Muscle layer of colon (tissue), 2 donors: ENCODE results near the gene VPS41.

Experiments
- H3K27ac ChIP-seq: one replicate; pipeline ENCODE4 v1.7.0; 2013; ENCODE audit warnings: low read depth, mild to moderate bottlenecking, low read length, moderate library complexity
- H3K27me3 ChIP-seq, 2 donors: one replicate each; pipeline ENCODE4 v1.7.0; 2013; ENCODE audit warnings: low read length in 2 of 2, mild to moderate bottlenecking in 2 of 2; ENCODE audit not compliant: insufficient read depth in 2 of 2, control insufficient read depth in 1 of 2
- H3K36me3 ChIP-seq: one replicate; pipeline ENCODE4 v1.7.0; 2013; ENCODE audit warnings: mild to moderate bottlenecking, low read length; ENCODE audit not compliant: insufficient read depth
- H3K4me1 ChIP-seq: one replicate; pipeline ENCODE4 v1.7.0; 2013; ENCODE audit warnings: mild to moderate bottlenecking, low read length; ENCODE audit not compliant: insufficient read depth
- H3K4me3 ChIP-seq, 2 donors: one replicate each; pipeline ENCODE4 v1.7.0; 2013; ENCODE audit warnings: low read length in 2 of 2, low read depth in 1 of 2, mild to moderate bottlenecking in 1 of 2, moderate library complexity in 1 of 2
- H3K9ac ChIP-seq: one replicate; pipeline ENCODE4 v1.7.0; 2013; ENCODE audit warnings: low read length
- H3K9me3 ChIP-seq: one replicate; pipeline ENCODE4 v1.7.0; 2013; ENCODE audit warnings: mild to moderate bottlenecking, low read length
- donor health status: abdominal sarcoma.
- donor health status: Adenocarcinoma of cecum.

VPS41 gene

DNA sequence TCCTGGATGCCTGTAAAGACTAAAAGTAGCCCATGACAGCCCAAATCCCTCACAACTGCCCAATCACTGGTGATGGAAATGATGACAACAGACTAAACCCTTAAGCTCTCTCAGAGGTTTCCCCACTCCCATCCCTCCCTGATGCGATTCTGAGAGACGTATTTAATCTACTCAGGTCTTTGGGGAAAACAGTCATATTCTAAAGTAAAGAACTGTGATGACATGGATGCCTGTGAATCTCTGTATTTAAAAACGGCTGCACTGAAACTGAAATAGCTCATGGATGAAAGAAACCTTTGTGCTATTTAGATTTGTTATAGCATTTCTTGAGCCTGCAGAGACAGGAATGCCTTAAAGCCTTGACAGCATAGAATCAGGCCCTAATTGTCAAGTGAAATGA is 28.5 kb downstream of the VPS41 start:
- no peaks in the 10 kb centered on the region for H3K27me3 ChIP-seq
- no peak overlapping the region for H3K27ac ChIP-seq
- no peaks in the 10 kb centered on the region for H3K36me3 ChIP-seq
- H3K4me3 ChIP-seq, result no peak overlapping the region
- no peaks in the 10 kb centered on the region for H3K4me1 ChIP-seq
- H3K9ac ChIP-seq, result no peak overlapping the region
- H3K9me3 ChIP-seq, result no peaks in the 10 kb centered on the region

DNA sequence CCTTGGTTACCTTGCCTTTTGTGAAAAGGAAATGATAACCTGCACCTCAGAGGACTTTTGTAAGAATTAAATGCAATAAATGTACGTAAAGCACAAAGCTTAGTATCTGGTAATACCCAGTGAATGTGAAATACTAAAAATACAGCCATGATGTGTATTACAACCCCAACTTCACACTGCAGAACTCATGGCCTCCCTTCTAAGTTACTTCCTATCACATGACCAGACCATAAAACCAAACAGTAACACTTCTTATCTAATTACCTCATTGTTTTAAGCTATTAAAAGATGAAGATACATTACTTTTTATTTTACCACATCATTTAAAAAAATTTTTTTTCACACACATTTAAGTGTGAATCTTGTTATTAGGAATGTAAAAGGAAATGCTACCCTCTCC is 29.0 kb downstream of the VPS41 start:
- no peaks in the 10 kb centered on the region for H3K4me1 ChIP-seq
- no peaks in the 10 kb centered on the region for H3K9me3 ChIP-seq
- no peak overlapping the region for H3K27ac ChIP-seq
- no peaks in the 10 kb centered on the region for H3K36me3 ChIP-seq
- H3K9ac ChIP-seq, result no peak overlapping the region
- H3K27me3 ChIP-seq, result no peaks in the 10 kb centered on the region
- H3K4me3 ChIP-seq, result no peak overlapping the region

DNA sequence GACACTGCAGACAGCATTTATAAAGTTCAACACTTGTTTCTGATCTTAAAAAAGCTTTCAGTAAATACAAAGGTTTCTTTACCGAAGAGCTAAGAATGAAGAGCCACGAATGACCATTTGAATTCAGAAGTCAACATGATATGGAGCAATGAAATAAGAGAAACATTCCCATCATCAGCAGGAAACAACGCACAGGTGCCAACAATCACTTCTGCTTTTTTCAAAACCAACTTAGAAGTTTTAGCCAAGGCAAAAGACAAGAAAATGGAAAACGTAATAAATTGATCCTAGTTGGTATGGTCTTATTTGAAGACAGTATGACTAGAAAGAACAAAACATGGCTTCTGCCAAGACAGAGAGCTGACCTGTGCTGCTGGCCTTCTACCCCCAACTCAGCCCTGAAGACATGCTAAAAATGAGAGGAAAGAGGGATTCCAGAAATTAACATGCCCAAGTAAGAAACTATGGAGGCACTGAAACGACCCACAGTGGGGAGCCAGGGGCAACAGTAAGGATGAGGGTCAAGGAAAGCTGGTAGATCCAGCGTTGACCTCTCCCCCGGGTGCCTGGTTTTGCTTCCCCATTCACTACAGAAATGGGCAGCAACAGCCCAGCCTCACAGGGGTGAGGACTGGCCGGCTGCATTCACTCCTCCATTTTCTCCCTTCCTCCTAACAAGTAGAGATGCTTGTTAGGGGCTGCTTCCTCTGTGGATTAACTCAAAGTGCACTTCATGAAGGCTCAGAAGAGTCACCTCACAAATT is 30.1 kb downstream of the VPS41 start:
- Histone ChIP-seq H3K27ac (no peak overlapping the region), H3K9me3 (no peaks in the 10 kb centered on the region), H3K4me3 (no peak overlapping the region), H3K36me3 (no peaks in the 10 kb centered on the region), H3K4me1 (no peaks in the 10 kb centered on the region), H3K9ac (no peak overlapping the region), H3K27me3 (no peaks in the 10 kb centered on the region)

DNA sequence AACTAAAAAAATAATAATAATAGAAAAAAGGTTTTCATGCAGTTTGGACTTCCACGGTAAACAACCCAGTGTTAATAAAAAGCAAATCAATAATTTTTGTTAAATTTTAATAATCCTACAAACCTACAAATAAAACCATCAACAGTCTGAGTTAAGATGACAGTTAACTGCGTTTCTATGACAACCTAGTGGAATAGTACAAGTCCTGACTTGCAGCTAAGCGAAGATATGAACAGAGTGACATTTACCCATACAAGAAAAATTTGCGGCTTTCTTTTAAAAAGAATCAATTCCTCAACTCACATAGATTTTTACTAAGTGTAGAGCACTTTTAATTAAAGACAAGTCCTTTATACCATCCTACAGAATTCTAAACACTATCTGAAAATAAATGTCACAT is 35.6 kb downstream of the VPS41 start:
- peaks cover 3% of the 10 kb centered on the region for H3K36me3 ChIP-seq
- no peaks in the 10 kb centered on the region for H3K9me3 ChIP-seq
- H3K9ac ChIP-seq, result no peak overlapping the region
- no peak overlapping the region for H3K4me3 ChIP-seq
- H3K27ac ChIP-seq, result no peak overlapping the region
- H3K4me1 ChIP-seq, result no peaks in the 10 kb centered on the region
- no peaks in the 10 kb centered on the region for H3K27me3 ChIP-seq

DNA sequence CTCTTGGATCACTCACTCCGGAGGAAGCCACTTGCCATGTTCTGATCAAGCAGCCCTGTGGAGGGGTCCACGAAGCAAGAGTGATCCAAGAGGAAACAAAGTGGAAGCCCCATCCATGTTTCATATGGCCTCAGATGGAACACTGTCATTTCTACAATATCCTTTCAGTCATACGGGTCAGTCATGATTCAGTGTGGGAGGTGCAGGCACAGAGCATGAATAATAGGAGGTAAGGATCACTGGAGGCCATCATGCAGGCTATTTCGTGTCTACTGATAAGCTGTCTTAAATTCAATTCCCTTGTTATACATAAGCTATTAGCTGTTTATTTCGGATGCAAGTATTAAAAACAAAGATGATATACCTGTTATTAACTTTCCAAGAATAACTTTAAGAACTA is 36.8 kb downstream of the VPS41 start:
- Histone ChIP-seq H3K4me3 (no peak overlapping the region), H3K9ac (no peak overlapping the region), H3K9me3 (no peaks in the 10 kb centered on the region), H3K27ac (no peak overlapping the region), H3K27me3 (no peaks in the 10 kb centered on the region), H3K4me1 (no peaks in the 10 kb centered on the region), H3K36me3 (peaks cover 8% of the 10 kb centered on the region)

DNA sequence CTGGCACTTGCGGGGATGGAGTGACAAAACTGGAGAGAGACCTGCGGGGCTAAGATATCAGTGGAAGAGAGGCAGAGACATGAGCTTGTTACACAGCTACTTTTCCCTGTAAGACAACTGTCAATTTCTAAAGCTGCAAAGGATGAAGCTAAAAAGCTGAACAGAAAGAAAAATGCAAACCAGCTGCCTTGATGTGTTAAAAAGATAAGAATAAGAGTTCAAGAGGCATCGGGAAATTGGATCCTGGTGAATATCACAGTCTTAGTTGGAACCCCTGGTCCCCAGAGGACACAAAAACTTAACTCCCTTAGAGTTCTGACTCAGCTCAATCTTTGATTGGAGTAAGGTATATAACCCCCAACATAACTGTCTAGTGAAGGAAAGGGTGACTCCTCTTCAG is 38.8 kb downstream of the VPS41 start:
- no peaks in the 10 kb centered on the region for H3K27me3 ChIP-seq
- H3K4me1 ChIP-seq, result no peaks in the 10 kb centered on the region
- no peak overlapping the region for H3K27ac ChIP-seq
- H3K9me3 ChIP-seq, result no peaks in the 10 kb centered on the region
- H3K9ac ChIP-seq, result no peak overlapping the region
- H3K36me3 ChIP-seq, result peaks cover 8% of the 10 kb centered on the region
- no peak overlapping the region for H3K4me3 ChIP-seq

DNA sequence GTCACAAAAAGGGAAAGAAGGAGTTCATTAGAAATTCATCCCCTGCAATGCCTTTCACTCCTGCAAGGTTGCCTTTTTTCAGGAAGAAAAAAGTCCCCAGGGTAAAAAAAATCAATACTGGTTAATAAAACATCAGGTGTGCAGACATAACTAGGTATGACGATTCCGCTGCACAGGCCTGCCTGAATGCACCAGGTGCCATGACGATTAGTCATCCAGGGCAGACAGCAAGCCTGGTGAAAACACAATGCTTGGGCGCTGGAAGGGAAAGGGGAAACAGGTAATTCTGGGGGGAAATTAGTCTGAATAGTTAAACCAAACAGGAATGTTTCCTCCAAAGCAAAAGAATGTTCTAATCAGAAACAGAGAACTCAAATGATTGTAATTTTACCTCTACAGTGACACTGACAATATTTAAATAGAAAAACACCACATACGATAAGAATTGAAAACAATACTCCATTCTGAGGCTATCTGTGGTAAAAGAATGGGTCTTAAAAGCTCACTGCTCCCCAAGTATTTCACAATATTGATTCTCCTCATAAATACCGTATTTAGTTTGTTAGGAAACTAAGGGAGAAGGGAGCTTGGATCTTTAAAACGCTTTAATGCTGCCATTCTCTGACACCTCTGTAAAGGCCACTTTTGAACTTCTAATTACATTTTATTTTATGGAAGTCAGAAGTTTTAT is 45.2 kb downstream of the VPS41 start:
- Histone ChIP-seq H3K9me3 (no peaks in the 10 kb centered on the region), H3K4me1 (no peaks in the 10 kb centered on the region), H3K27ac (no peak overlapping the region), H3K4me3 (no peak overlapping the region), H3K27me3 (no peaks in the 10 kb centered on the region), H3K9ac (no peak overlapping the region), H3K36me3 (peaks cover 5% of the 10 kb centered on the region)

DNA sequence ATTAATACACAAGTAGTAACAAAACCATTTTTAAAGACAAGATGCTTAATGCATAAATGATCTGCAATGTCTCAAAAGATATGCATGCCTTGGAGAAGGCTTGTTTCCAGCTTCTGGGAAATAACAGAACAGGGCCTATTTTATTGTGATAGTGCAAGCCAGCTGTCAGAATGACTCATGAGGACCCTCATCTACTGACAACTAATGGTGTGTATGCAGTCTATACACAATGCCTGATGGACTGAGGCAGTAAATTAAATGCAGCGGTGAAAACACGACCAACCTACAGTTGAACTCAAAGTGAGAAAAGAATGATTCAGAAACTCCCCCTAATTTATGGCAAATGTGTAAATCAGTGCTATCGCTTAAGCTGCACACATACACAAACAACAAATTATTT is 46.3 kb downstream of the VPS41 start:
- H3K27me3 ChIP-seq, result no peaks in the 10 kb centered on the region
- no peak overlapping the region for H3K9ac ChIP-seq
- H3K4me3 ChIP-seq, result no peak overlapping the region
- no peak overlapping the region for H3K27ac ChIP-seq
- no peaks in the 10 kb centered on the region for H3K36me3 ChIP-seq
- no peaks in the 10 kb centered on the region for H3K9me3 ChIP-seq
- no peaks in the 10 kb centered on the region for H3K4me1 ChIP-seq

DNA sequence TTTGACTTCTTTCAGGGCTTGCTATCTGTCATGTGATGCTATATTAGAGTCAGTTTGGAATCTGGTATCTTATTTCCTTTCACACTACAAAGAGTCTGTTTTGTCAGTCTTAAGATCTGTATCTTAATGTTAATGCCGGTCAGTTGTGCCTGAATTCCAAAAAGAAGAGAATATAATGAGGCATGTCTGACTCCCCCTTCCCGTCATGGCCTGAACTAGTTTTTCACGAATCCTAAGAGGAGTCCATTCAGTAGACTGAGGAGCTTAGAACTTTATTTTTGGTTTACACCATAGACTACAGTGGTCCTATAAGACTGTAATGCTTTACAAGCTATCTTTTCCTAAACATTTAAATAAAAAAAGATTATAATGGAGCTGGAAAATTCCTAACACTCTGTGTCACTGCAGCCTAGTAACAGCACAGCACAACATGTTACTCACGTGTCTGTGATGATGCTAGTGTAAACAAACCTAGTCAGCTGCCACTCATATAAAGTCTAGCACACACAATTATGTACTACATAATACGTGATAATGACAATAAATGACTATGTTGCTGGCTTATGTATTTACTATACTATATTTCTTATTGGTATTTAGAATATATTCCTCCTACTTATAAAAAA is 50.6 kb downstream of the VPS41 start:
- Histone ChIP-seq H3K4me3 (no peak overlapping the region), H3K9me3 (no peaks in the 10 kb centered on the region), H3K4me1 (no peaks in the 10 kb centered on the region), H3K27me3 (no peaks in the 10 kb centered on the region), H3K9ac (no peak overlapping the region), H3K27ac (no peak overlapping the region), H3K36me3 (no peaks in the 10 kb centered on the region)

DNA sequence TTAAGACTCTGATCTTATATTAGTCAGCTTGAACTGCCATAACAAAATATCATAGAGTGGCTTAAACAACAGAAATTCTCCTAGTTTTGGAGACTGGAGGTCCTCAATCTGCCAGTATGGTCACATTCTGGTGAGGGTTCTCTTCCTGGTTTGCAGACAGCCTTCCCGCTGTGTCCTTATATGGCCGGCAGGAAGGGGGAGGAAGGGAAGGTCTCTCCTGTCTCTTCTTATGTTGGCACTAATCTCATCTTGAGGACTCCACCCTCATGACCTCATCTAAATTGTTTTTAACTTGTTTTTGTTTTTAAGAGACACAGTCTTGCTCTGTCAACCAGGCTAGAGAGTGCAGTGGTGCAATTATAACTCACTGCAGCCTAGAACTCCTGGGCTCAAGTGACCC is 53.1 kb downstream of the VPS41 start:
- Histone ChIP-seq H3K36me3 (no peaks in the 10 kb centered on the region), H3K9ac (no peak overlapping the region), H3K27me3 (no peaks in the 10 kb centered on the region), H3K4me3 (no peak overlapping the region), H3K4me1 (no peaks in the 10 kb centered on the region), H3K9me3 (no peaks in the 10 kb centered on the region), H3K27ac (no peak overlapping the region)

DNA sequence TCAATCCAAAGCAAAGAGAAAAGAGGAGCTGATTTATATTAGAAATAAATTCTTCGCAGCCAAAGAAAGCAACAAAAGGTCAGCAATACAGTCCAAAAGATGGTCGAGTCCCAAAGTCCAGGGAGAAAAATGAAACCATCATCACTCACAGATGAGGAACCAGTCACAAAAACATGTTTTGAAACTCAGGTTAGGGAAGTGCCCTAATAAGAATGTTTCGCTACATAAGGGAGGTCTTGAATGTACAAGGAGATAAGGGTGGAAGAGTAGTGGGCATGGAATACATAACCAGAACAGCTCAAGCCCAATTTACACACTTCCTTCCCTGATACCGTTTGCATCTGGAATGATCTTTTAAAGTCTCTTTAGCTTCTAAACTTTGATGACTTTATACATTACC is 53.6 kb downstream of the VPS41 start:
- H3K27ac ChIP-seq, result no peak overlapping the region
- H3K4me3 ChIP-seq, result no peak overlapping the region
- no peaks in the 10 kb centered on the region for H3K27me3 ChIP-seq

More for the DNA sequence above, 53.6 kb downstream of the VPS41 start:
- H3K9ac ChIP-seq, result no peak overlapping the region
- H3K36me3 ChIP-seq, result no peaks in the 10 kb centered on the region
- H3K9me3 ChIP-seq, result no peaks in the 10 kb centered on the region
- H3K4me1 ChIP-seq, result no peaks in the 10 kb centered on the region
